CD14-positive monocyte (primary cell): ENCODE measurements around the gene SLFN5. TPM values are rescaled to one million over a fixed set of nuclear protein-coding genes. Genes with fewer than 3 reads are reported as not detected.

Source experiments
- DNase-seq, 3 donors: peaks; one replicate each; pipeline ENCODE4 v3.0.0-alpha.2; 2011 to 2022
- H2AFZ ChIP-seq: 2 replicates; pipeline ENCODE4 v1.6.0; 2012; ENCODE audit warnings: mild to moderate bottlenecking, low read depth, low read length, inconsistent platforms; ENCODE audit not compliant: insufficient read depth, poor library complexity, severe bottlenecking
- H3K27ac ChIP-seq, 2 donors: 1 replicate in 1 of 2; 2 replicates in 1 of 2; pipeline ENCODE4 v1.5.1; 2012 to 2013; ENCODE audit warnings: low read length in 2 of 2, control low read depth in 1 of 2, inconsistent platforms in 1 of 2, low read depth in 1 of 2, mild to moderate bottlenecking in 1 of 2
- H3K27me3 ChIP-seq, 2 donors: one replicate each; pipeline versions ENCODE4 v1.6.0 to v1.6.1; 2011 to 2013; ENCODE audit warnings: low read length in 2 of 2; ENCODE audit not compliant: control insufficient read depth in 2 of 2, insufficient read depth in 2 of 2
- H3K36me3 ChIP-seq, 2 donors: replicated peaks in 1 of 2; 1 replicate in 1 of 2; 2 replicates in 1 of 2; pipeline versions ENCODE4 v1.5.1 to v1.6.1; 2012 to 2013; ENCODE audit warnings: low read length in 2 of 2, control low read depth in 1 of 2, inconsistent platforms in 1 of 2, mild to moderate bottlenecking in 1 of 2; ENCODE audit not compliant: insufficient read depth in 2 of 2, control insufficient read depth in 1 of 2
- H3K4me1 ChIP-seq, 2 donors: 1 replicate in 1 of 2; 2 replicates in 1 of 2; pipeline versions ENCODE4 v1.5.1 to v1.6.1; 2012 to 2013; ENCODE audit warnings: low read length in 2 of 2, control low read depth in 1 of 2, inconsistent platforms in 1 of 2, mild to moderate bottlenecking in 1 of 2, moderate library complexity in 1 of 2; ENCODE audit not compliant: insufficient read depth in 2 of 2, control insufficient read depth in 1 of 2
- H3K4me2 ChIP-seq: replicated peaks from 2 replicates; pipeline ENCODE3; 2012; ENCODE audit warnings: low read length, moderate library complexity, mild to moderate bottlenecking; ENCODE audit not compliant: poor library complexity, severe bottlenecking; ENCODE audit errors: extremely low read depth
- H3K4me3 ChIP-seq, 3 experiments: fragments of 200-600 bp in 1 of 3; sonication (generic) in 1 of 3; replicated peaks in 1 of 3; 1 replicate in 2 of 3; 2 replicates in 1 of 3; pipeline ENCODE4 v1.5.1; 2011 to 2013; ENCODE audit warnings: low read length in 3 of 3, mild to moderate bottlenecking in 3 of 3, control low read depth in 2 of 3, low read depth in 2 of 3, inconsistent platforms in 1 of 3, moderate library complexity in 1 of 3
- H3K79me2 ChIP-seq: 2 replicates; pipeline ENCODE4 v1.6.0; 2012; ENCODE audit warnings: mild to moderate bottlenecking, control low read depth, inconsistent platforms, low read length, moderate library complexity; ENCODE audit not compliant: insufficient read depth
- H3K9ac ChIP-seq: 2 replicates; pipeline ENCODE4 v1.6.0; 2017; ENCODE audit warnings: low read length, mild to moderate bottlenecking; ENCODE audit not compliant: insufficient read depth, poor library complexity, severe bottlenecking
- H3K9me3 ChIP-seq, 2 donors: replicated peaks in 1 of 2; 1 replicate in 1 of 2; 2 replicates in 1 of 2; pipeline versions ENCODE4 v1.5.1 to v1.6.1; 2012 to 2013; ENCODE audit warnings: low read length in 2 of 2, control low read depth in 1 of 2; ENCODE audit not compliant: control insufficient read depth in 1 of 2, insufficient read depth in 1 of 2
- H4K20me1 ChIP-seq: 2 replicates; pipeline ENCODE4 v1.6.0; 2012; ENCODE audit warnings: mild to moderate bottlenecking, low read length, control low read depth, moderate library complexity; ENCODE audit not compliant: insufficient read depth
- H3K27ac Mint-ChIP-seq, 7 donors: one replicate each; pipeline ENCODE4 v1.8.0; 2020; ENCODE audit warnings: mild to moderate bottlenecking in 7 of 7, mixed read lengths in 7 of 7, moderate library complexity in 6 of 7, inconsistent platforms in 2 of 7
- H3K27me3 Mint-ChIP-seq, 3 donors: one replicate each; pipeline ENCODE4 v1.8.0; 2021 to 2022; ENCODE audit warnings: low read depth in 3 of 3, mild to moderate bottlenecking in 3 of 3, mixed read lengths in 3 of 3, moderate library complexity in 3 of 3, inconsistent platforms in 1 of 3
- H3K36me3 Mint-ChIP-seq, 2 donors: one replicate each; pipeline ENCODE4 v1.8.0; 2020; ENCODE audit warnings: mixed read lengths in 2 of 2, inconsistent platforms in 1 of 2, mild to moderate bottlenecking in 1 of 2
- H3K4me1 Mint-ChIP-seq: one replicate; pipeline ENCODE4 v1.8.0; 2020; ENCODE audit warnings: mild to moderate bottlenecking, mixed read lengths
- H3K4me3 Mint-ChIP-seq, 2 donors: one replicate each; pipeline ENCODE4 v1.8.0; 2020; ENCODE audit warnings: mild to moderate bottlenecking in 2 of 2, mixed read lengths in 2 of 2, moderate library complexity in 1 of 2
- H3K9me3 Mint-ChIP-seq, 7 donors: one replicate each; pipeline ENCODE4 v1.8.0; 2020 to 2022; ENCODE audit warnings: mixed read lengths in 7 of 7, mild to moderate bottlenecking in 6 of 7, moderate library complexity in 6 of 7, inconsistent platforms in 2 of 7
- WGBS: methylation state at CpG from one replicate; pipeline ENCODE4 v1.1.5; 2013; ENCODE audit warnings: missing lambda C conversion rate; ENCODE audit not compliant: insufficient coverage; 5-methylcytosine and 5-hydroxymethylcytosine counted together
- intact Hi-C, 2 donors: fragments of 100-400 bp; cut with micrococcal nuclease; formaldehyde crosslinking; loops; one replicate each; pipeline versions ENCODE4 v1.15.0 to v1.15.1; 2023
- polyA plus RNA-seq, 3 donors: library from polyadenylated mRNA; depleted of rRNA in 1 of 3; unstranded in 2 of 3; stranded (reverse) in 1 of 3; fragments of 300-500 nt in 2 of 3; fragments of >200 nt in 1 of 3; fragmentation: Illumina TruSeq in 2 of 3; gene quantifications; 1 replicate in 2 of 3; 2 replicates in 1 of 3; pipeline ENCODE4 v1.2.3, GENCODE V29; 2012 to 2021
- TF ChIP-seq, protein P1 (sequence below): fragments of 200-600 bp; IDR thresholded peaks from one replicate; pipeline ENCODE4 v1.8.0; 2022; ENCODE audit warnings: antibody characterized with exemption, mild to moderate bottlenecking

SLFN5 gene
- polyA plus RNA-seq, 3 donors, result 2.9 to 8.8 (median 5.3) TPM

DNA sequence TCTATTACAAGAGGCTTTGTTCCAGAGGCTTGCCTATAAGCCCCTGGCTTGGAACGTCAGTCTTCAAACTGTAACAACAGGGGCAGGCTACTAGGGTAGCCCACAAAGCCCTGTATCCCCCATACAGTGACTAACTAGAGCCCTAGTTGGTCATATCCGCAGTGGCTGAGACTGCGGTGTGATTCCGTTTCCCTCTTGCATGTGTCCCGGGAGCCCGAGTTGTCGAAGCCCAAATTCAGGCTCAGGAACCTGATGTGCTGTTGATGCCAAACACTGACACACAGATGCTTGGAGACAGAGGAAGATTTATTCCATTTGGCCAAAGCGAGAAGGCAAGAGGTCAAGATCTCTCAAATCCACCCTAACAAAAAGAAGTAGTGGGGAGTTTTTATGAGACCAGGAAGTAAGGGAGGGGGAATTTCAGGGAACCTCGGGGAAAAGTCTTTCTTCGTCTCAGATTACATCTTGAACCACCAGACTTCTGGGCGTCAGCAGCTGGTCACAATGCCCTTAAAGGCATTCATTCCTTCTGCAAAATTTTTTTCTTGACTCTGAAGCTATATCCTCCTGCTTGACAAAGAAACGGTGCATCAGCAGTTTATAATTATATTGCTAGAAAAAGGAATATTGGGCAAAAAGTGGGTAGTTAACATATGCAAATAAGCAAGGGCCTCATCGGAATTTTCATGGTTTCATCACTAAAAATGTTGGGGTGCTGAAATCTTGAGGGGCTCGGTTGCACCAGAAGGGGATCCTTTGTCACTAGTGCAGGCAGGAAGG lies 879 bp downstream of the SLFN5 start:
- peak; percentile 67 to 84 (median 80) for DNase-seq
- Histone ChIP-seq H3K9me3 (no peaks in the 10 kb centered on the region), H3K27me3 (no peaks in the 10 kb centered on the region), H3K4me3 (peak overlapping the region; percentile 77 to 94 (median 86)), H3K36me3 (peaks cover 0 to 17% of the 10 kb centered on the region in 2 donors), H4K20me1 (peaks cover 22% of the 10 kb centered on the region), H3K79me2 (peaks cover 31% of the 10 kb centered on the region), H3K4me2 (peak overlapping the region; percentile 85), H3K27ac (peak overlapping the region; percentile 94 to 97), H2AFZ (peak overlapping the region; percentile 73), H3K4me1 (peaks cover 30 to 46% of the 10 kb centered on the region in 2 donors), H3K9ac (peak overlapping the region; percentile 92)
- intact Hi-C loops, result loop anchor here in 1 of 2 donors (5.0 kb wide), 2 partner anchors 56 to 299 kb away; no protein-coding TSS in a partner anchor
- H3K27me3 Mint-ChIP-seq, result peaks cover 7 to 15% (median 12%) of the 10 kb centered on the region in 3 donors
- peaks cover 41% of the 10 kb centered on the region for H3K4me1 Mint-ChIP-seq
- H3K4me3 Mint-ChIP-seq, result peak overlapping the region; percentile 95 to 97
- peaks cover 21 to 25% of the 10 kb centered on the region in 2 donors for H3K36me3 Mint-ChIP-seq
- H3K9me3 Mint-ChIP-seq, result no peaks in the 10 kb centered on the region
- WGBS, result 11% methylated on average over 8 of the region's 14 CpGs
- H3K27ac Mint-ChIP-seq, result peak overlapping the region; percentile 93 to 99 (median 97)
- TF ChIP-seq, protein P1, sequence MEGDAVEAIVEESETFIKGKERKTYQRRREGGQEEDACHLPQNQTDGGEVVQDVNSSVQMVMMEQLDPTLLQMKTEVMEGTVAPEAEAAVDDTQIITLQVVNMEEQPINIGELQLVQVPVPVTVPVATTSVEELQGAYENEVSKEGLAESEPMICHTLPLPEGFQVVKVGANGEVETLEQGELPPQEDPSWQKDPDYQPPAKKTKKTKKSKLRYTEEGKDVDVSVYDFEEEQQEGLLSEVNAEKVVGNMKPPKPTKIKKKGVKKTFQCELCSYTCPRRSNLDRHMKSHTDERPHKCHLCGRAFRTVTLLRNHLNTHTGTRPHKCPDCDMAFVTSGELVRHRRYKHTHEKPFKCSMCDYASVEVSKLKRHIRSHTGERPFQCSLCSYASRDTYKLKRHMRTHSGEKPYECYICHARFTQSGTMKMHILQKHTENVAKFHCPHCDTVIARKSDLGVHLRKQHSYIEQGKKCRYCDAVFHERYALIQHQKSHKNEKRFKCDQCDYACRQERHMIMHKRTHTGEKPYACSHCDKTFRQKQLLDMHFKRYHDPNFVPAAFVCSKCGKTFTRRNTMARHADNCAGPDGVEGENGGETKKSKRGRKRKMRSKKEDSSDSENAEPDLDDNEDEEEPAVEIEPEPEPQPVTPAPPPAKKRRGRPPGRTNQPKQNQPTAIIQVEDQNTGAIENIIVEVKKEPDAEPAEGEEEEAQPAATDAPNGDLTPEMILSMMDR, result no peak

DNA sequence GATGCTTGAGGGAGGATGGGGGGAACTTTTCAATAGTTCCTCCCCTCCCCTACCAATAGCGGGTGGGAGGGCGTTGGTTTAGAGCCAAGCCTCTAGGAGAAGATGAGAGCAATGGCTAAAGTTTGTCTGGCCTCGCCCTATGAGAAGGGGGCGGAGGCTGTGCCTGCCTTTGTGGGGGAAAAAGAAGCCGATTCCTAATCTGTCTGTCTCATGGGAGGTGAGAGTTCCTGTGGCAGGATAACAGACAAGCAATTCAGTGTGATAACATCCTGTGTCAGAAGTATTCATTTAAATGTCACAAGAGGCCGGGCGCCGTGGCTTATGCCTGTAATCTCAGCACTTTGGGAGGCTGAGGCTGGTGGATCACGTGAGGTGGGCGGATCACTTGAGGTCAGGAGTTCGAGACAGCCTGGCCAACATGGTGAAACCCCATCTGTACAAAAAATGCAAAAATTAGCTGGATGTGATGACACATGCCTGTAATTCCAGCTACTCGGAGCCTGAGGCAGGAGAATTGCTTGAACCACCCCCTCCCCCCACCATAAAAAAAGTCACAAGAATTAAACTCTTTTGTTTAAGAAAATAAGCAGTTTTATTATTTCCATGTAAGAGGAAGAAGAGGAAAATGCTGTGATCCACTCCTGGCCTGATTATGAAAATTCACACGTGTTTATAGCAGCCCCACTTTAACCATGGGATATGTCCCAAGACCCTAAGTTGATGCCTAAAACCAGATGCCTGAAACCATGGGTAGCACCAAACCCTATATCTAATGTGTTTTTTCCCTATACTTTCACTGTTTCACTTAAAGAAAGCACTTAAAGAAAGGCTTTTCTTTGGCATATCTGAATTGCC lies 1.7 kb downstream of the SLFN5 start:
- Histone ChIP-seq H4K20me1 (peaks cover 22% of the 10 kb centered on the region), H3K9ac (peak overlapping the region; percentile 92), H3K9me3 (no peaks in the 10 kb centered on the region), H3K27ac (peak overlapping the region; percentile 47 to 97), H3K4me1 (peaks cover 30 to 46% of the 10 kb centered on the region in 2 donors), H3K4me3 (peak overlapping the region; percentile 77 to 94 (median 86)), H3K27me3 (no peaks in the 10 kb centered on the region), H3K36me3 (peaks cover 0 to 19% of the 10 kb centered on the region in 2 donors), H2AFZ (no peak overlapping the region), H3K79me2 (peaks cover 31% of the 10 kb centered on the region), H3K4me2 (peak overlapping the region; percentile 85)
- DNase-seq, result peak; percentile 71 to 92 (median 89)
- intact Hi-C loops, result loop anchor here in 1 of 2 donors (5.0 kb wide), 2 partner anchors 57 to 298 kb away; no protein-coding TSS in a partner anchor
- Mint-ChIP-seq H3K27me3 (peaks cover 7 to 12% (median 8%) of the 10 kb centered on the region in 3 donors), H3K9me3 (no peaks in the 10 kb centered on the region), H3K27ac (peak overlapping the region; percentile 93 to 99 (median 97)), H3K36me3 (peaks cover 25 to 27% of the 10 kb centered on the region in 2 donors), H3K4me1 (peaks cover 41% of the 10 kb centered on the region), H3K4me3 (peak overlapping the region; percentile 95 to 97)
- TF ChIP-seq, protein P1, result no peak
- WGBS, result 10% methylated on average over 3 of the region's 13 CpGs
